Measurements from ENCODE around the gene EDRF1.

GRCh38 chr10:125801574-125801973, 82.1 kb downstream of the EDRF1 start:
- TF ChIP-seq CTCF (IDR thresholded peaks at IDR 0.05; ENCODE audit: low read depth, low read length) = no peak
- no peak for TF ChIP-seq MAX (IDR thresholded peaks at IDR 0.05; ENCODE audit: low read depth, low read length)
- TF ChIP-seq POLR2A (IDR thresholded peaks at IDR 0.05; ENCODE audit: extremely low read depth, insufficient read length) = no peak
